C1 segment of cervical spinal cord (tissue), 14 donors: ENCODE measurements around the gene ATP1A1.

Experiments
- DNase-seq, 14 donors: peaks; one replicate each; lab custom pipeline; 2025; lab: John Stamatoyannopoulos, UW

ATP1A1 gene

GRCh38 chr1:116413414-116413813, 40.4 kb downstream of the ATP1A1 start:
- no peak for DNase-seq

GRCh38 chr1:116414364-116414763, 41.3 kb downstream of the ATP1A1 start:
- no peak for DNase-seq

GRCh38 chr1:116415200-116415698, 42.2 kb downstream of the ATP1A1 start:
- DNase-seq, result no peak

- DNase-seq, result peak in 2 of 14 donors; percentile 18 to 67
Measured at GRCh38 chr1:116415699-116416533, 42.9 kb downstream of the ATP1A1 start.

GRCh38 chr1:116416854-116417513, 43.9 kb downstream of the ATP1A1 start:
- DNase-seq, result no peak

- no peak for DNase-seq
Measured at GRCh38 chr1:116417678-116418077, 44.6 kb downstream of the ATP1A1 start.

- DNase-seq, result peak in 13 of 14 donors; percentile 17 to 84 (median 69)
Measured at GRCh38 chr1:116418091-116418830, 45.2 kb downstream of the ATP1A1 start.

GRCh38 chr1:116420417-116421200, 47.6 kb downstream of the ATP1A1 start:
- no peak for DNase-seq

GRCh38 chr1:116424438-116424837, 51.4 kb downstream of the ATP1A1 start:
- no peak for DNase-seq

- DNase-seq, result no peak
Measured at GRCh38 chr1:116424863-116425262, 51.8 kb downstream of the ATP1A1 start.

GRCh38 chr1:116425987-116426386, 52.9 kb downstream of the ATP1A1 start:
- DNase-seq, result no peak

GRCh38 chr1:116426401-116426800, 53.4 kb downstream of the ATP1A1 start:
- DNase-seq, result peak in 3 of 14 donors; percentile 43 to 99 (median 49)

GRCh38 chr1:116428576-116428975, 55.5 kb downstream of the ATP1A1 start:
- DNase-seq, result no peak

GRCh38 chr1:116429821-116430374, 56.9 kb downstream of the ATP1A1 start:
- no peak for DNase-seq

GRCh38 chr1:116431870-116432500, 58.9 kb downstream of the ATP1A1 start:
- no peak for DNase-seq

- DNase-seq, result peak in 1 of 14 donors; percentile 52
Measured at GRCh38 chr1:116432655-116433265, 59.7 kb downstream of the ATP1A1 start.

- DNase-seq, result peak in 13 of 14 donors; percentile 57 to 95 (median 88)
Measured at GRCh38 chr1:116433275-116434257, 60.5 kb downstream of the ATP1A1 start.

GRCh38 chr1:116434849-116435248, 61.8 kb downstream of the ATP1A1 start:
- no peak for DNase-seq
